ENCODE data around the gene AICDA. TPM values are rescaled to one million over a fixed set of nuclear protein-coding genes. Genes with fewer than 3 reads are reported as not detected.
A peak's percentile ranks its signal among the peaks of the same experiment; 100 is the strongest.

The AICDA gene
- 39.5 TPM for polyA plus RNA-seq (2012; ENCODE audit: low read depth, missing spikeins)

- DNase-seq (ENCODE audit: insufficient read length, low spot score) (no peak), FAIRE-seq (peak; percentile 69)
- TF ChIP-seq PAX5 (IDR thresholded peaks at IDR 0.05; ENCODE audit: insufficient read depth, low read length, severe bottlenecking) (no peak), POLR2A (IDR thresholded peaks at IDR 0.05; ENCODE audit: low read depth, low read length) (peak; percentile 97), SPI1 (IDR thresholded peaks at IDR 0.05; ENCODE audit: low read depth, low read length) (no peak), POLR2AphosphoS5 (IDR thresholded peaks at IDR 0.05; ENCODE audit: low read depth, low read length) (peak; percentile 97), TAF1 (IDR thresholded peaks at IDR 0.05; ENCODE audit: low read depth, low read length) (peak; percentile 75; the same call in 1 of the 2 replicates), POU2F2 (IDR thresholded peaks at IDR 0.05; ENCODE audit: low read depth, low read length) (0 out of 2 replicates have a peak, but pooled peaks have one; percentile 53)
Observed at GRCh38 chr12:8612629-8613028, at the start of gene AICDA. TSS of gene AICDA (minus strand) at chr12:8612859. CDS start at chr12:8612767, 92 bp downstream.

GRCh38 chr12:8661751-8662150, 49.1 kb upstream of the AICDA start:
- FAIRE-seq (no peak), DNase-seq (ENCODE audit: insufficient read length, low spot score) (no peak)
- TF ChIP-seq POU2F2 (IDR thresholded peaks at IDR 0.05; ENCODE audit: low read depth, low read length) = no peak
- TF ChIP-seq SPI1 (IDR thresholded peaks at IDR 0.05; ENCODE audit: low read depth, low read length) = no peak
- no peak for TF ChIP-seq POLR2AphosphoS5 (IDR thresholded peaks at IDR 0.05; ENCODE audit: low read depth, low read length)
- TF ChIP-seq POLR2A (IDR thresholded peaks at IDR 0.05; ENCODE audit: low read depth, low read length) = no peak
- TF ChIP-seq PAX5 (IDR thresholded peaks at IDR 0.05; ENCODE audit: insufficient read depth, low read length, severe bottlenecking) = no peak
- no peak for TF ChIP-seq TAF1 (IDR thresholded peaks at IDR 0.05; ENCODE audit: low read depth, low read length)

GRCh38 chr12:8661016-8661415, 48.4 kb upstream of the AICDA start:
- FAIRE-seq = no peak
- no peak for DNase-seq (ENCODE audit: insufficient read length, low spot score)
- TF ChIP-seq POU2F2 (IDR thresholded peaks at IDR 0.05; ENCODE audit: low read depth, low read length) = no peak

- TF ChIP-seq SPI1 (IDR thresholded peaks at IDR 0.05; ENCODE audit: low read depth, low read length) (no peak), POLR2A (IDR thresholded peaks at IDR 0.05; ENCODE audit: low read depth, low read length) (no peak), TAF1 (IDR thresholded peaks at IDR 0.05; ENCODE audit: low read depth, low read length) (no peak), POLR2AphosphoS5 (IDR thresholded peaks at IDR 0.05; ENCODE audit: low read depth, low read length) (no peak), PAX5 (IDR thresholded peaks at IDR 0.05; ENCODE audit: insufficient read depth, low read length, severe bottlenecking) (no peak), POU2F2 (IDR thresholded peaks at IDR 0.05; ENCODE audit: low read depth, low read length) (no peak)
- FAIRE-seq (no peak), DNase-seq (ENCODE audit: insufficient read length, low spot score) (no peak)
Observed at GRCh38 chr12:8658346-8658745, 45.7 kb upstream of the AICDA start.

GRCh38 chr12:8655421-8655820, 42.8 kb upstream of the AICDA start:
- DNase-seq (ENCODE audit: insufficient read length, low spot score) = no peak
- no peak for FAIRE-seq
- TF ChIP-seq POLR2AphosphoS5 (IDR thresholded peaks at IDR 0.05; ENCODE audit: low read depth, low read length) (no peak), POU2F2 (IDR thresholded peaks at IDR 0.05; ENCODE audit: low read depth, low read length) (no peak), TAF1 (IDR thresholded peaks at IDR 0.05; ENCODE audit: low read depth, low read length) (no peak), POLR2A (IDR thresholded peaks at IDR 0.05; ENCODE audit: low read depth, low read length) (no peak), SPI1 (IDR thresholded peaks at IDR 0.05; ENCODE audit: low read depth, low read length) (no peak), PAX5 (IDR thresholded peaks at IDR 0.05; ENCODE audit: insufficient read depth, low read length, severe bottlenecking) (no peak)

GRCh38 chr12:8648576-8649205, 36.0 kb upstream of the AICDA start:
- TF ChIP-seq PAX5 (IDR thresholded peaks at IDR 0.05; ENCODE audit: insufficient read depth, low read length, severe bottlenecking) (peak; percentile 62), SPI1 (IDR thresholded peaks at IDR 0.05; ENCODE audit: low read depth, low read length) (peak; percentile 31), POLR2A (IDR thresholded peaks at IDR 0.05; ENCODE audit: low read depth, low read length) (no peak), TAF1 (IDR thresholded peaks at IDR 0.05; ENCODE audit: low read depth, low read length) (no peak), POU2F2 (IDR thresholded peaks at IDR 0.05; ENCODE audit: low read depth, low read length) (peak; percentile 96), POLR2AphosphoS5 (IDR thresholded peaks at IDR 0.05; ENCODE audit: low read depth, low read length) (peak; percentile 55; the same call in 1 of the 2 replicates)
- DNase-seq (ENCODE audit: insufficient read length, low spot score) = peak; percentile 56
- FAIRE-seq = peak; percentile 99

GRCh38 chr12:8647968-8648367, 35.3 kb upstream of the AICDA start:
- TF ChIP-seq POLR2AphosphoS5 (IDR thresholded peaks at IDR 0.05; ENCODE audit: low read depth, low read length) = no peak
- TF ChIP-seq SPI1 (IDR thresholded peaks at IDR 0.05; ENCODE audit: low read depth, low read length) = no peak
- no peak for TF ChIP-seq TAF1 (IDR thresholded peaks at IDR 0.05; ENCODE audit: low read depth, low read length)
- TF ChIP-seq PAX5 (IDR thresholded peaks at IDR 0.05; ENCODE audit: insufficient read depth, low read length, severe bottlenecking) = no peak
- no peak for TF ChIP-seq POU2F2 (IDR thresholded peaks at IDR 0.05; ENCODE audit: low read depth, low read length)
- no peak for TF ChIP-seq POLR2A (IDR thresholded peaks at IDR 0.05; ENCODE audit: low read depth, low read length)
- DNase-seq (ENCODE audit: insufficient read length, low spot score) = no peak
- FAIRE-seq = no peak

GRCh38 chr12:8644345-8645248, 31.9 kb upstream of the AICDA start:
- no peak for DNase-seq (ENCODE audit: insufficient read length, low spot score)
- TF ChIP-seq POLR2AphosphoS5 (IDR thresholded peaks at IDR 0.05; ENCODE audit: low read depth, low read length) (peak; percentile 76; the same call in 1 of the 2 replicates), POLR2A (IDR thresholded peaks at IDR 0.05; ENCODE audit: low read depth, low read length) (peak; percentile 80), SPI1 (IDR thresholded peaks at IDR 0.05; ENCODE audit: low read depth, low read length) (peak; percentile 59), POU2F2 (IDR thresholded peaks at IDR 0.05; ENCODE audit: low read depth, low read length) (no peak), TAF1 (IDR thresholded peaks at IDR 0.05; ENCODE audit: low read depth, low read length) (0 out of 2 replicates have a peak, but pooled peaks have one; percentile 8), PAX5 (IDR thresholded peaks at IDR 0.05; ENCODE audit: insufficient read depth, low read length, severe bottlenecking) (peak; percentile 19)
- FAIRE-seq = peak; percentile 97

GRCh38 chr12:8642775-8643174, 30.1 kb upstream of the AICDA start:
- FAIRE-seq (no peak), DNase-seq (ENCODE audit: insufficient read length, low spot score) (no peak)
- TF ChIP-seq SPI1 (IDR thresholded peaks at IDR 0.05; ENCODE audit: low read depth, low read length) = no peak
- TF ChIP-seq POU2F2 (IDR thresholded peaks at IDR 0.05; ENCODE audit: low read depth, low read length) = no peak
- no peak for TF ChIP-seq POLR2A (IDR thresholded peaks at IDR 0.05; ENCODE audit: low read depth, low read length)
- no peak for TF ChIP-seq TAF1 (IDR thresholded peaks at IDR 0.05; ENCODE audit: low read depth, low read length)
- no peak for TF ChIP-seq PAX5 (IDR thresholded peaks at IDR 0.05; ENCODE audit: insufficient read depth, low read length, severe bottlenecking)
- no peak for TF ChIP-seq POLR2AphosphoS5 (IDR thresholded peaks at IDR 0.05; ENCODE audit: low read depth, low read length)
